AG04450 (cell line): ENCODE results near the gene RNASE2. TPM values are rescaled to one million over a fixed set of nuclear protein-coding genes. Genes with fewer than 3 reads are reported as not detected.

Experiments used
- CTCF ChIA-PET: fragments of 300-600, 350-600 bp; formaldehyde crosslinking; extraction: SDS; loops from one replicate; lab custom pipeline; 2022; ENCODE audit warnings: antibody characterized with exemption, inconsistent platforms; lab: Charles Lee
- POLR2A ChIA-PET: fragments of 350-600 bp; formaldehyde crosslinking; extraction: SDS; loops from one replicate; lab custom pipeline; 2021; ENCODE audit warnings: antibody characterized with exemption, inconsistent platforms; lab: Yijun Ruan, JAX
- DNase-seq: peaks from one replicate; pipeline ENCODE4 v3.0.0-alpha.2; 2011; ENCODE audit warnings: low read depth, low spot score
- H3K27ac ChIP-seq: one replicate; pipeline ENCODE4 v1.5.1; 2012; ENCODE audit warnings: low read depth, low read length, control low read depth
- H3K27me3 ChIP-seq: one replicate; pipeline ENCODE4 v1.6.0; 2012; ENCODE audit warnings: low read length; ENCODE audit not compliant: control insufficient read depth, insufficient read depth
- H3K4me3 ChIP-seq: 2 replicates; pipeline ENCODE4 v1.5.1; 2011; ENCODE audit warnings: mild to moderate bottlenecking, low read depth, low read length, control low read depth
- H3K9me3 ChIP-seq: 2 replicates; pipeline ENCODE4 v1.5.1; 2012; ENCODE audit warnings: low read length; ENCODE audit not compliant: control insufficient read depth, insufficient read depth
- polyA plus RNA-seq: library from polyadenylated mRNA; depleted of rRNA; stranded (reverse); fragments of >200 nt; gene quantifications from 2 replicates; pipeline ENCODE4 v1.2.3, GENCODE V29; 2011; rRNA removed
- small RNA-seq: library from RNA; depleted of rRNA; stranded (forward); fragments of <200 nt; gene quantifications from one replicate; pipeline ENCODE3, GENCODE V24; 2012; ENCODE audit warnings: low read depth; ENCODE audit not compliant: insufficient read length
- TF ChIP-seq, protein P1 (sequence below): IDR thresholded peaks from 2 replicates; pipeline ENCODE4 v1.5.1; 2011; ENCODE audit warnings: low read depth, low read length, control low read depth, inconsistent platforms

Gene RNASE2
- polyA plus RNA-seq, 1 experiment: not detected

DNA sequence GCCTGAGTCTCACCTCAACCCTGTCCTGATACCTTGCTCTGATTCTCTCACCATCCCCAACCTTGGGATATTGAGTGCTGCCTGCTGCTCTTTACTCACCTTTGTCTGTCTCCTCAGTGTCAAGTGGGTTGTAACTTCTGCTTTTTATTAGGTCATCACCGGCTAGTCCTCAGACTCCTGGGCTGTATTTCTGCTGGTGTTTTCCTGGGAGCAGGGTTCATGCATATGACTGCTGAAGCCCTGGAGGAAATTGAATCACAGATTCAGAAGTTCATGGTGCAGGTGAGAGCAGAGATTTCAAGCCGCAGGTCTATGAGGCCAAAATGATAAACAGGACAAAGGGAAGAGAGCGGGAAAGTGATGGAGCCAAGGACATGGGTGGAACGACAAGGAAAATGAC, 44.3 kb downstream of the RNASE2 start:
- Histone ChIP-seq H3K27me3 (no peaks in the 10 kb centered on the region), H3K4me3 (no peak overlapping the region), H3K9me3 (no peaks in the 10 kb centered on the region), H3K27ac (no peak overlapping the region)
- no peak for DNase-seq
- ChIA-PET CTCF (interaction anchor here (1.7 to 7.7 kb wide), 4 partner anchors 15 to 104 kb away, joined by 5 to 55 read pairs (median 32); no protein-coding TSS in a partner anchor), POLR2A (no interaction called here)
- TF ChIP-seq, protein P1, sequence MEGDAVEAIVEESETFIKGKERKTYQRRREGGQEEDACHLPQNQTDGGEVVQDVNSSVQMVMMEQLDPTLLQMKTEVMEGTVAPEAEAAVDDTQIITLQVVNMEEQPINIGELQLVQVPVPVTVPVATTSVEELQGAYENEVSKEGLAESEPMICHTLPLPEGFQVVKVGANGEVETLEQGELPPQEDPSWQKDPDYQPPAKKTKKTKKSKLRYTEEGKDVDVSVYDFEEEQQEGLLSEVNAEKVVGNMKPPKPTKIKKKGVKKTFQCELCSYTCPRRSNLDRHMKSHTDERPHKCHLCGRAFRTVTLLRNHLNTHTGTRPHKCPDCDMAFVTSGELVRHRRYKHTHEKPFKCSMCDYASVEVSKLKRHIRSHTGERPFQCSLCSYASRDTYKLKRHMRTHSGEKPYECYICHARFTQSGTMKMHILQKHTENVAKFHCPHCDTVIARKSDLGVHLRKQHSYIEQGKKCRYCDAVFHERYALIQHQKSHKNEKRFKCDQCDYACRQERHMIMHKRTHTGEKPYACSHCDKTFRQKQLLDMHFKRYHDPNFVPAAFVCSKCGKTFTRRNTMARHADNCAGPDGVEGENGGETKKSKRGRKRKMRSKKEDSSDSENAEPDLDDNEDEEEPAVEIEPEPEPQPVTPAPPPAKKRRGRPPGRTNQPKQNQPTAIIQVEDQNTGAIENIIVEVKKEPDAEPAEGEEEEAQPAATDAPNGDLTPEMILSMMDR: no peak

DNA sequence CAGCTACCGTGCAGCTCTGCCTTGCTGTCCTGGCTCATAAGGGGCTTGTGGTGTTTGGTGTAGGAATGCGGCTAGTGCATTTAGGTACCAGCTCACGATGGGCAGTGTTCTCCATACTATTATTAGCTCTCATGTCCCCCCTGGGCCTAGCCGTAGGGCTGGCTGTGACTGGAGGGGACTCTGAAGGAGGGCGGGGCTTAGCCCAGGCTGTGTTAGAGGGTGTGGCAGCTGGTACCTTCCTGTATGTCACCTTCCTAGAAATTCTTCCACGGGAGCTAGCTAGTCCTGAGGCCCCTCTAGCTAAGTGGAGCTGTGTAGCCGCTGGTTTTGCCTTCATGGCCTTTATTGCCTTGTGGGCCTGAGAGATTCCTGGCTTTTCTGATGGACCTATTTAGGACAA, 45.9 kb downstream of the RNASE2 start:
- ChIA-PET CTCF (interaction anchor here (2.1 to 7.7 kb wide), 3 partner anchors 14 to 103 kb away, joined by 7 to 55 read pairs (median 46); no protein-coding TSS in a partner anchor), POLR2A (no interaction called here)
- no peak overlapping the region for H3K4me3 ChIP-seq
- H3K9me3 ChIP-seq: no peaks in the 10 kb centered on the region
- TF ChIP-seq, protein P1: no peak
- no peaks in the 10 kb centered on the region for H3K27me3 ChIP-seq
- no peak for DNase-seq
- H3K27ac ChIP-seq: no peak overlapping the region

DNA sequence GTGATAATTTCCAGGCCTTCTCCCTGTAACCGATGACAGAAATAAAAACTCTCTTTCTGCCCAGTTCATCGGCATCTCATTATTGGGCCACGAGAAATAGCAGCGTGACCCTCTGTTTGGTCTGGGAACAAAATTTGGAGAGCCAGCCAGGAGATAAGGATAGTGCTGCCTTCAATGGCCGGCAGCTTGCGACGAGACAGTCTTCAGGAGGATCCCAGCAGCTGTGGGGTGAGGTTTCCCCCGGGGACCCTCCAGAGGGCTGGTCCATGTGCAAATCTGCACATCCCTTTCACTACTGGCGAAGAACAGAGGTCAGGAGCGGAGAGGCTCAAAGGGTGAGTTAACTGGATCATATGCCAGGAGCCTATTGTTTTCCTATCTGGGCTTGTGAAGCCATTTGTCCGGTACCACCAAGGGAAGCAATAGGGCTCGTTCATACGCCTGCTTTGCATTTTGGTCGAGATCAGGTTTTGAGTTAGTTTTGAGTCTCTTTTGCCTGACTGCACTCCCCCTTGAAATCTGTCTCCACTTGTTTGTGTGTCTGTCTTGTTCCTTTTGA, 48.6 kb downstream of the RNASE2 start:
- POLR2A ChIA-PET: no interaction called here

More for the DNA sequence above, 48.6 kb downstream of the RNASE2 start:
- no peak overlapping the region for H3K27ac ChIP-seq
- no peaks in the 10 kb centered on the region for H3K9me3 ChIP-seq
- CTCF ChIA-PET: interaction anchor here (0.7 to 4.5 kb wide), 10 partner anchors 11 to 101 kb away, joined by 3 to 83 read pairs (median 13); no protein-coding TSS in a partner anchor
- DNase-seq: no peak
- no peak overlapping the region for H3K4me3 ChIP-seq
- TF ChIP-seq, protein P1: no peak
- no peaks in the 10 kb centered on the region for H3K27me3 ChIP-seq

Small RNA genes within 50 kb of the gene (small RNA-seq; reads per million reads assigned to genes)
- gene RN7SL189P: not detected

Other genes with a start within 250 kb of the RNASE2 start
- gene EDDM3A, start 209.6 kb upstream of the RNASE2 start, polyA plus RNA-seq: not detected in 2 replicates
- gene EDDM3B, start 187.1 kb upstream of the RNASE2 start, polyA plus RNA-seq: not detected in 2 replicates
- not detected in 2 replicates for gene RNASE6, start 174.2 kb upstream of the RNASE2 start, polyA plus RNA-seq
- not detected in 2 replicates for gene RNASE1, start 152.6 kb upstream of the RNASE2 start, polyA plus RNA-seq
- gene RNASE3, start 64.1 kb upstream of the RNASE2 start, polyA plus RNA-seq: not detected in 2 replicates
- gene METTL17, start 34.5 kb downstream of the RNASE2 start, polyA plus RNA-seq: 55.3 and 62.7 TPM in 2 replicates
- 0.06 TPM in 1 of 2 replicates, not detected in the other for gene SLC39A2, start 43.8 kb downstream of the RNASE2 start, polyA plus RNA-seq
- gene NDRG2, start 69.6 kb downstream of the RNASE2 start, polyA plus RNA-seq: 0.66 and 1.0 TPM in 2 replicates
- gene TPPP2, start 74.7 kb downstream of the RNASE2 start, polyA plus RNA-seq: not detected in 2 replicates
- not detected in 2 replicates for gene RNASE13, start 79.3 kb downstream of the RNASE2 start, polyA plus RNA-seq
- not detected in 2 replicates for gene RNASE7, start 86.9 kb downstream of the RNASE2 start, polyA plus RNA-seq
- gene RNASE8, start 102.3 kb downstream of the RNASE2 start, polyA plus RNA-seq: not detected in 2 replicates
- gene ARHGEF40, start 114.8 kb downstream of the RNASE2 start, polyA plus RNA-seq: 40.7 and 52.2 TPM in 2 replicates
- gene ZNF219, start 143.2 kb downstream of the RNASE2 start, polyA plus RNA-seq: 3.9 and 4.8 TPM in 2 replicates
- gene TMEM253, start 145.6 kb downstream of the RNASE2 start, polyA plus RNA-seq: 0.21 TPM in 2 replicates
- not detected in 2 replicates for gene OR5AU1, start 200.6 kb downstream of the RNASE2 start, polyA plus RNA-seq